BJ (cell line): ENCODE results near the gene PRRT1. TPM values are rescaled to one million over a fixed set of nuclear protein-coding genes. Genes with fewer than 3 reads are reported as not detected.

Experiments
- CTCF ChIA-PET: fragments of 350-600 bp; formaldehyde crosslinking; extraction: SDS; loops from one replicate; lab custom pipeline; 2021; ENCODE audit warnings: antibody characterized with exemption, inconsistent platforms; lab: Yijun Ruan, JAX
- POLR2A ChIA-PET: fragments of 300-600 bp; sonication (Branson Sonifier 250); formaldehyde crosslinking; extraction: SDS; loops from one replicate; lab custom pipeline; 2021; ENCODE audit warnings: antibody characterized with exemption; lab: Charles Lee
- DNase-seq: peaks from one replicate; pipeline ENCODE4 v3.0.0-alpha.2; 2011; ENCODE audit warnings: low read depth
- H3K27me3 ChIP-seq: 2 replicates; pipeline ENCODE4 v1.6.0; 2011; ENCODE audit warnings: low read length; ENCODE audit not compliant: control insufficient read depth, insufficient read depth
- H3K36me3 ChIP-seq: 2 replicates; pipeline ENCODE4 v1.5.1; 2011; ENCODE audit warnings: low read length; ENCODE audit not compliant: control insufficient read depth, insufficient read depth
- H3K4me3 ChIP-seq: 2 replicates; pipeline ENCODE4 v1.5.1; 2011; ENCODE audit warnings: low read depth, mild to moderate bottlenecking, control low read depth, low read length
- CTCF ChIP-seq: IDR thresholded peaks from 2 replicates; pipeline ENCODE4 v1.5.1; 2011; ENCODE audit warnings: low read depth, mild to moderate bottlenecking, control low read depth, inconsistent platforms, low read length, moderate library complexity; ENCODE audit not compliant: insufficient read depth
- polyA plus RNA-seq: library from polyadenylated mRNA; depleted of rRNA; stranded (reverse); fragments of >200 nt; gene quantifications from 2 replicates; pipeline ENCODE4 v1.2.3, GENCODE V29; 2011

The PRRT1 gene
- polyA plus RNA-seq, 1 experiment, result 0.78 TPM

- no peak for DNase-seq
- POLR2A ChIA-PET, result interaction anchor here (0.6 kb wide), 1 partner anchor 48 kb away, joined by 3 read pairs; no protein-coding TSS in a partner anchor
- peaks cover 4% of the 10 kb centered on the region for H3K36me3 ChIP-seq
- no peak overlapping the region for H3K4me3 ChIP-seq
- H3K27me3 ChIP-seq, result peaks cover 4% of the 10 kb centered on the region
- CTCF ChIA-PET, result interaction anchor here (1.3 to 2.0 kb wide), 2 partner anchors 7 to 24 kb away, joined by 6 to 7 read pairs; no protein-coding TSS in a partner anchor
- no peak for TF ChIP-seq CTCF
Observed at GRCh38 chr6:32111424-32112066, 40.2 kb downstream of the PRRT1 start.

- ChIA-PET POLR2A (interaction anchor here (0.6 kb wide), 1 partner anchor 47 kb away, joined by 3 read pairs; no protein-coding TSS in a partner anchor), CTCF (interaction anchor here (0.6 to 2.0 kb wide), 3 partner anchors 8 to 23 kb away, joined by 3 to 7 read pairs (median 6); no protein-coding TSS in a partner anchor)
- Histone ChIP-seq H3K36me3 (no peaks in the 10 kb centered on the region), H3K27me3 (peaks cover 4% of the 10 kb centered on the region), H3K4me3 (no peak overlapping the region)
- no peak for DNase-seq
- no peak for TF ChIP-seq CTCF
Observed at GRCh38 chr6:32110632-32111031, 41.1 kb downstream of the PRRT1 start.

GRCh38 chr6:32109765-32110160, 42.0 kb downstream of the PRRT1 start:
- DNase-seq, result no peak
- Histone ChIP-seq H3K27me3 (peaks cover 4% of the 10 kb centered on the region), H3K36me3 (no peaks in the 10 kb centered on the region), H3K4me3 (no peak overlapping the region)
- ChIA-PET CTCF (interaction anchor here (1.3 kb wide), 1 partner anchor 9 kb away, joined by 6 read pairs; no protein-coding TSS in a partner anchor), POLR2A (no interaction called here)
- no peak for TF ChIP-seq CTCF

GRCh38 chr6:32109114-32109764, 42.5 kb downstream of the PRRT1 start, which contains the start of gene TNXB:
Gene TNXB, minus strand, starts transcription at chr6:32109338. Its CDS starts 11,140 bp downstream, at chr6:32098198.
- POLR2A ChIA-PET, result no interaction called here
- TF ChIP-seq CTCF, result no peak
- Histone ChIP-seq H3K27me3 (peaks cover 4% of the 10 kb centered on the region), H3K4me3 (0 out of 2 replicates have a peak within 1 kb of the TSS, but pooled peaks have one; percentile 3), H3K36me3 (no peaks in the 10 kb centered on the region)
- DNase-seq, result no peak
- CTCF ChIA-PET, result no interaction called here

- peaks cover 4% of the 10 kb centered on the region for H3K27me3 ChIP-seq
- no peak overlapping the region for H3K4me3 ChIP-seq
- DNase-seq, result no peak
- ChIA-PET POLR2A (no interaction called here), CTCF (interaction anchor here (1.0 to 2.1 kb wide), 6 partner anchors 8 to 61 kb away, joined by 3 to 16 read pairs (median 6); no protein-coding TSS in a partner anchor)
- no peak for TF ChIP-seq CTCF
- H3K36me3 ChIP-seq, result no peaks in the 10 kb centered on the region
Observed at GRCh38 chr6:32108727-32109113, 43.0 kb downstream of the PRRT1 start.
